ENCODE results near the gene DHRSX. TPM values are rescaled to one million over a fixed set of nuclear protein-coding genes. Genes with fewer than 3 reads are reported as not detected.

The DHRSX gene
- total and polyA plus RNA-seq, 10 of the 15 experiments (the other 5 are each of a cell fraction or from before 2014, with no cell fraction given) = 1.7 to 39.5 (median 16.5) TPM

DNA sequence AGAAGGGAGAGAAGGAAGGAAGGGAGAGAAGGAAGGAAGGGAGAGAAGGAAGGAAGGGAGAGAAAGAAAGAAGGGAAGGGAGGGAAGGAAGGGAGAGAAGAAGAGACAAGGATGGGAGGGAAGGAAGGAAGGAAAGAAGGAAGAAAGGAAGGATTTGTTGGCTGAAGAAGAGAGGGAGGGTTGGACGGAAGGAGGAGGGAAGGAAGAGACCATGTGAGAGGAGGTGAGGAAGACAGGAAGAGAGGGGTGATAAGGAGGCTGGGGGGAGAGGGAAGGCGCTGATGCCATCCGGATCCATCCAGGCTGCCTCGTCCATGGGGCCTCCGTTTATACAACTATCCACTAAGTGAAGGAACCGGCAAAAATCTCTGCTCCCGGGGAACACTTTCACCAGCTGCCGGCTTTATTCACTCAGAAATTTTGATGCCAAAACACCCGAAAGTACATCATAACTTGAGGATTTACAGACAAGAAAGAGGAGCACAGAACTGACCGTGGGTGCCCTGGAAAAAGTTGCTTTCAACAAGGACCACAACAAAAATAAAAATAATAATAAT, 14.9 kb downstream of the DHRSX start (continued):
- TF ChIP-seq, protein P1, sequence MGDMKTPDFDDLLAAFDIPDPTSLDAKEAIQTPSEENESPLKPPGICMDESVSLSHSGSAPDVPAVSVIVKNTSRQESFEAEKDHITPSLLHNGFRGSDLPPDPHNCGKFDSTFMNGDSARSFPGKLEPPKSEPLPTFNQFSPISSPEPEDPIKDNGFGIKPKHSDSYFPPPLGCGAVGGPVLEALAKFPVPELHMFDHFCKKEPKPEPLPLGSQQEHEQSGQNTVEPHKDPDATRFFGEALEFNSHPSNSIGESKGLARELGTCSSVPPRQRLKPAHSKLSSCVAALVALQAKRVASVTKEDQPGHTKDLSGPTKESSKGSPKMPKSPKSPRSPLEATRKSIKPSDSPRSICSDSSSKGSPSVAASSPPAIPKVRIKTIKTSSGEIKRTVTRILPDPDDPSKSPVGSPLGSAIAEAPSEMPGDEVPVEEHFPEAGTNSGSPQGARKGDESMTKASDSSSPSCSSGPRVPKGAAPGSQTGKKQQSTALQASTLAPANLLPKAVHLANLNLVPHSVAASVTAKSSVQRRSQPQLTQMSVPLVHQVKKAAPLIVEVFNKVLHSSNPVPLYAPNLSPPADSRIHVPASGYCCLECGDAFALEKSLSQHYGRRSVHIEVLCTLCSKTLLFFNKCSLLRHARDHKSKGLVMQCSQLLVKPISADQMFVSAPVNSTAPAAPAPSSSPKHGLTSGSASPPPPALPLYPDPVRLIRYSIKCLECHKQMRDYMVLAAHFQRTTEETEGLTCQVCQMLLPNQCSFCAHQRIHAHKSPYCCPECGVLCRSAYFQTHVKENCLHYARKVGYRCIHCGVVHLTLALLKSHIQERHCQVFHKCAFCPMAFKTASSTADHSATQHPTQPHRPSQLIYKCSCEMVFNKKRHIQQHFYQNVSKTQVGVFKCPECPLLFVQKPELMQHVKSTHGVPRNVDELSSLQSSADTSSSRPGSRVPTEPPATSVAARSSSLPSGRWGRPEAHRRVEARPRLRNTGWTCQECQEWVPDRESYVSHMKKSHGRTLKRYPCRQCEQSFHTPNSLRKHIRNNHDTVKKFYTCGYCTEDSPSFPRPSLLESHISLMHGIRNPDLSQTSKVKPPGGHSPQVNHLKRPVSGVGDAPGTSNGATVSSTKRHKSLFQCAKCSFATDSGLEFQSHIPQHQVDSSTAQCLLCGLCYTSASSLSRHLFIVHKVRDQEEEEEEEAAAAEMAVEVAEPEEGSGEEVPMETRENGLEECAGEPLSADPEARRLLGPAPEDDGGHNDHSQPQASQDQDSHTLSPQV (IDR thresholded peaks at IDR 0.05) = no peak
- TF ChIP-seq TCF12 (IDR thresholded peaks at IDR 0.05; ENCODE audit: low read depth, low read length) = no peak
- no peak for TF ChIP-seq STAT3 (IDR thresholded peaks at IDR 0.05; ENCODE audit: low read depth, low read length)
- no peak for TF ChIP-seq SREBF2 (IDR thresholded peaks at IDR 0.05; ENCODE audit: low read length)
- TF ChIP-seq, protein P2, sequence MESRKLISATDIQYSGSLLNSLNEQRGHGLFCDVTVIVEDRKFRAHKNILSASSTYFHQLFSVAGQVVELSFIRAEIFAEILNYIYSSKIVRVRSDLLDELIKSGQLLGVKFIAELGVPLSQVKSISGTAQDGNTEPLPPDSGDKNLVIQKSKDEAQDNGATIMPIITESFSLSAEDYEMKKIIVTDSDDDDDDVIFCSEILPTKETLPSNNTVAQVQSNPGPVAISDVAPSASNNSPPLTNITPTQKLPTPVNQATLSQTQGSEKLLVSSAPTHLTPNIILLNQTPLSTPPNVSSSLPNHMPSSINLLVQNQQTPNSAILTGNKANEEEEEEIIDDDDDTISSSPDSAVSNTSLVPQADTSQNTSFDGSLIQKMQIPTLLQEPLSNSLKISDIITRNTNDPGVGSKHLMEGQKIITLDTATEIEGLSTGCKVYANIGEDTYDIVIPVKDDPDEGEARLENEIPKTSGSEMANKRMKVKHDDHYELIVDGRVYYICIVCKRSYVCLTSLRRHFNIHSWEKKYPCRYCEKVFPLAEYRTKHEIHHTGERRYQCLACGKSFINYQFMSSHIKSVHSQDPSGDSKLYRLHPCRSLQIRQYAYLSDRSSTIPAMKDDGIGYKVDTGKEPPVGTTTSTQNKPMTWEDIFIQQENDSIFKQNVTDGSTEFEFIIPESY (IDR thresholded peaks at IDR 0.05) = no peak
- no peak for TF ChIP-seq DPF2 (IDR thresholded peaks at IDR 0.05)
- no peak for TF ChIP-seq CBFB (IDR thresholded peaks at IDR 0.05; ENCODE audit: low read depth)
